ENCODE data around the gene L3HYPDH.
A peak's percentile ranks its signal among the peaks of the same experiment; 100 is the strongest.

The L3HYPDH gene

GRCh38 chr14:59510966-59511365 lies 26.8 kb upstream of the L3HYPDH start:
- in situ Hi-C loops (cut with MboI; ENCODE audit: low pct_unique_long_range_greater_than_20kb, low sequenced_read_pairs, unreplicated experiment) = no loop called here
- DNase-seq (ENCODE audit: low spot score) = no peak
- no peak for TF ChIP-seq CTCF (IDR thresholded peaks at IDR 0.05; ENCODE audit: extremely low read depth, insufficient read depth, missing control alignments)

- DNase-seq (ENCODE audit: low spot score) = no peak
- in situ Hi-C loops (cut with MboI; ENCODE audit: low pct_unique_long_range_greater_than_20kb, low sequenced_read_pairs, unreplicated experiment) = no loop called here
- TF ChIP-seq CTCF (IDR thresholded peaks at IDR 0.05; ENCODE audit: extremely low read depth, insufficient read depth, missing control alignments) = no peak
Observed at GRCh38 chr14:59510001-59510400, 25.8 kb upstream of the L3HYPDH start.

GRCh38 chr14:59509101-59509500 lies 24.9 kb upstream of the L3HYPDH start:
- no peak for DNase-seq (ENCODE audit: low spot score)
- in situ Hi-C loops (cut with MboI; ENCODE audit: low pct_unique_long_range_greater_than_20kb, low sequenced_read_pairs, unreplicated experiment) = no loop called here

GRCh38 chr14:59507752-59508103 lies 23.5 kb upstream of the L3HYPDH start:
- in situ Hi-C loops (cut with MboI; ENCODE audit: low pct_unique_long_range_greater_than_20kb, low sequenced_read_pairs, unreplicated experiment) = no loop called here
- no peak for TF ChIP-seq CTCF (IDR thresholded peaks at IDR 0.05; ENCODE audit: extremely low read depth, insufficient read depth, missing control alignments)
- DNase-seq (ENCODE audit: low spot score) = no peak

More at GRCh38 chr14:59509101-59509500, 24.9 kb upstream of the L3HYPDH start:
- no peak for TF ChIP-seq CTCF (IDR thresholded peaks at IDR 0.05; ENCODE audit: extremely low read depth, insufficient read depth, missing control alignments)

GRCh38 chr14:59507063-59507751 lies 23.0 kb upstream of the L3HYPDH start:
- peak; percentile 32 for DNase-seq (ENCODE audit: low spot score)
- in situ Hi-C loops (cut with MboI; ENCODE audit: low pct_unique_long_range_greater_than_20kb, low sequenced_read_pairs, unreplicated experiment) = no loop called here
- peak; percentile 89 for TF ChIP-seq CTCF (IDR thresholded peaks at IDR 0.05; ENCODE audit: extremely low read depth, insufficient read depth, missing control alignments)

GRCh38 chr14:59503256-59503655 lies 19.0 kb upstream of the L3HYPDH start:
- in situ Hi-C loops (cut with MboI; ENCODE audit: low pct_unique_long_range_greater_than_20kb, low sequenced_read_pairs, unreplicated experiment) = no loop called here
- DNase-seq (ENCODE audit: low spot score) = no peak
- TF ChIP-seq CTCF (IDR thresholded peaks at IDR 0.05; ENCODE audit: extremely low read depth, insufficient read depth, missing control alignments) = no peak
